HG02981 (cell line): ENCODE measurements around the gene UST.
"Not testable (repeated sequence)": the region's sequence is repeated elsewhere in the genome, so short reads cannot be mapped to it uniquely, and the experiment has no call there.

Experiments used
- ATAC-seq: cut with Tn5 transposase; IDR thresholded peaks from one replicate; pipeline ENCODE4 v1.9.1; 2021; ENCODE audit warnings: mild to moderate bottlenecking, moderate library complexity; ENCODE audit not compliant: unreplicated experiment

UST gene

DNA sequence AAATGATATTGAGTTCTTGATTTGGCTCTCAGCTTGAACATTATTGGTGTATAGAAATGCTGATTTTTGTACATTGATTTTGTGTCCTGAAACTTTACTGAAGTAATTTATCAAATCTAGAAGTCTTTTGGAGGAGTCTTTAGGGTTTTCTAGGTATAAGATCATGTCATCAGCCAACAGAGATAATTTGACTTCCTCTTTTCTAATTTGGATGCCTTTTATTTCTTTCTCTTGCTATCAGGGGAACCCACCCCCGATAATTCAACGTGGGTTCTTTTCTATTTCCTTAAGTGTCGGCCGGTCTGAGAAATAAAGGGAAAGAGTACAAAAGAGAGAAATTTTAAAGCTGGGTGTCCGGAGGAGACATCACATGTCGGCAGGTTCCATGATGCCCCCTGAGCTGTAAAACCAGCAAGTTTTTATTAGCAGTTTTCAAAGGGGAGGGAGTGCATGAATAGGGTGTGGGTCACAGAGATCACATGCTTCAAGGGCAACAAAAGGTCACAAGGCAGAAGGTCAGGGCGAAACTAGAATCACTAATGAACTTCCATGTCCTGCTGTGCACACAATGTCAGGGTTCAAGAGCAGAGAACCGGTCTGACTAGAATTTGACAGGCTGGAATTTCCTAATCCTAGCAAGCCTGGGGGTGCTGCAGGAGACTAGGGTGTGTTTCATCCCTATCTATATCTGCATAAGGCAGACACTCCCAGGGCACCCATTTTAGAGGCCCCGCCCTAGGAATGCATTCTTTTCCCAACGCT lies 17.6 kb downstream of the UST start:
- not testable (repeated sequence) for ATAC-seq

DNA sequence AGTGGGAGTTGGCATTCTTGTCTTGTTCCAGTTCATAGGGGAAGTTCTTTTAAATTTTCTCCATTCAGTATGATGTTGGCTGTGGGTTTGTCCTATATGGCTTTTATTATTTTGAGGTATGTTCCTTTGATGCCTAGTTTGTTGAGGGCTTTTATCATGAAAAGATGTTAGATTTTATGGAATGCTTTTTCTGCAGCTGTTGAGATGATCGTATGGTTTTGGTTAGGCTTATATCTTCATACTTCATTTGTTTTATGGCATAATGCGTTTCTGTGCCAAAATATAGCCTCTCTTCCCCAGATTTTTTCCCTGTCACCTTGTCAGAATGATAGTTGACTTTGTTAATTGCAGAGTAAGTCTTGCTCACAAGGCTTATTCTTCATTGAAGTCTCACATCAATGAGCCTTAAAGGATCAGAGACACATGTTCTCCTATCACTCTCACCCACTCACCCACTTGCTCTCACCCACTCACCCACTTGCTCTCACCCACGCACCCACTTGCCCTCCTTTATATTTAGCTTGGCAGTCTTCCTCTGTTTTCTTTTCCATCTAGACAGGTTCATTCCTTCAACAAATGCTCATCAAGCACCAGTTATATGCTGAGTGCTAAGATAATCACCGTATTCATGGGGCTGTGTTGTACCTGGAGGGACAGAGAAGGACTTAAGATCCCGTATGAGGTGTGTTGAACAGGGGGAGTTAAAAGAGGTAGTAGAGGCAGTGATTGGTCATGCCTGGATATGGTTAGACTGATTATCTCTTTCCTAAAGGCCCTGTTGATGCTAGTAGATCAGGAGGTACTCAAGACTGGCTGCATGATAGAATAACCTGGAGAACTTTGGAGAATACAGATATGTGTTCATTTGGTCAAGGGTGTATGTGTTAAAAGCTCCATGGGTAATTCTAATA lies 19.3 kb downstream of the UST start:
- no peak for ATAC-seq

DNA sequence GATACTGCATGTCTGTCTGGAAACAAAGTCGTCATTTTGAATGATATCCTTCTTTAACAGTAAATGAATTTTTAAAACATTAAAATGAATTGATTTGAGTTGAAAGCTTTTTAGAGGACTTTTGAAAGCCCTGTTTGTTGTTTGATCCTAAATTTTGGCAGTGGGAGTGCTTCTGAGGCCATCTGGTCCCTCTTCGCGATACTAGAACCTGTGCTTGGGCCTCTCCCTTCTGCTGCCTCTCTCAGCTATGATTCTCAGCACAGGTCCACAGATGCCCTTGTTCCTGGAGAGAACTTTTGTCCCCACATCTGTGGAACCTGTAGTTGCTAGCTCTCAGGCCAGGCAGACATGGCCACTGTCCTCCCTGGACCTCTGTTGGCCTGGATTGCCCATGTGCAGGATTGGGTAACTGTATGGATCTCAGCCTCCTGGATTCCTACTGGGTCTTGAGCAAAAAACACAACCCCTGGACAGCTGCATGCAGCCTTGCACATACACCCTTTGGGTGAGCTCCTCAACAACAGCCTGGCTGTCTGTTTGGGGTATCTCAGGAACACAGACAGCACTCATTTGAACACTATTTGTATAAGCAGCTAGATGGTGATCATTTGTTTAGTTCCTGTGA lies 21.9 kb downstream of the UST start:
- ATAC-seq, result no peak

DNA sequence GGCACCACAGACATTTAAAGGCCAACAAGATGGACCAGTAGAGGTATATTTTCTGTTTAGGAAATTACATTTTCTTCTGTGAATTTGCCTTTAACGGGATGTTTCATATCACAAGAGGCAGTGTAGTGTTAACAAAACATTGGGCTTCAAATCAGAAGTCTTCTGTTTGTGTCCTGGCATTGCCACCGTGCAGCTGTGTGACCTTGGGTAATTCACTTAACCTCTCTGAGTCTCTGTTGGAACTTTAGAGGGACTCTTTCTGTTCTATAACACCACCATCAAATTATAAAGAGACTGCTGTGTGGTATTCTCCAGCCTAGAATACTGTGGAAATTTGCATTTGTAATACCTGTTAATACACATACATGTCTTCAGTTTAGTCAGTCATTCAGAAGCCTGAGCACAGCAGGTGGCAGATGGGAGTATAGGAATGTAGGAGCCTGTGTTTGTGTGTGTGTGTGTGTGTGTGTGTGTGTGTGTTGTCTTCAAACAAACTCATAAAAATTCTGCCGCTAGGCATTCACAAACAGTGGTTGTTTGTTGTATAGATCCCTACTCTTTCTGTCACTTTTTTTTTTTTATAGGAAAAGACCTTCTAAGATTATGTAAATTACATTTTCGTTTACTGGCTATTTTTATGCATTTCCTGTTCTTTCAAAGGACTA lies 22.6 kb downstream of the UST start:
- no peak for ATAC-seq

DNA sequence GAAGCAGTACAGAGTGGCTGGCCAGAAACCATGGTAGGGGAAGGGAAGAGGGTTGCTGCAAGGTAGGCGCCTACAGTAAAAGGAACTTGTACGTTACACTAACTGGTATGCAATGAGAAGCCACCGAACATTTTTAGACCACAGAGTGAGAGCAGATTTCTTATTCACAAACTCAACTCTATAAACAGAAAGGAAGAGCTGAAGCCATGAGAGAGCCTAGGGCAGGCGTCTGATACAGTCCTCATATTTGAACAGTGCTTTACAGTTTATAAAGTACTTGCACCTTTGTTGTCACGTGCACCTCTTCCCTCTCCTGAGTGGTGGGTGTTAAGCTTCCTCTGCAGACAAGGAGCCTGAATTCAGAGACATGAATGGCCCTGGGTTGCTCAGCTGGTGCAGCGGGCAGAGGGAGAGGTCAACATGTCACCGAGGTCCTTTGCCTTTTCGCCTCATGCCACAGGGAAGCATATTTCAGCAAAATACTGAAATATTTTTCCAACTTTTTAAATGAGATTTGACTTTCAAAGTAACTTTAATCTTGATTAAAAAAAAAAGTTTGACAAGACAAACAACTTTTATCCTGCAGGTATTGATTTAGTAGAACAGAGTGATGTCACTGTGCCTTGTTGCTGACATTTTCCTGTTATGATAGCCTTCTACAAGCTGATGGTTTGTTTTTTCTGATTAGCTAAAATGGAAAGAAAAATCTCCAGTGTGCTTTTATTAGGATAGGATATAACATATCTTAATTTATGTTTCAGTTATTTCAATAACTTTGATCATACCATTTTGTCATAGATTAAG lies 23.8 kb downstream of the UST start:
- peak; percentile 48 for ATAC-seq

DNA sequence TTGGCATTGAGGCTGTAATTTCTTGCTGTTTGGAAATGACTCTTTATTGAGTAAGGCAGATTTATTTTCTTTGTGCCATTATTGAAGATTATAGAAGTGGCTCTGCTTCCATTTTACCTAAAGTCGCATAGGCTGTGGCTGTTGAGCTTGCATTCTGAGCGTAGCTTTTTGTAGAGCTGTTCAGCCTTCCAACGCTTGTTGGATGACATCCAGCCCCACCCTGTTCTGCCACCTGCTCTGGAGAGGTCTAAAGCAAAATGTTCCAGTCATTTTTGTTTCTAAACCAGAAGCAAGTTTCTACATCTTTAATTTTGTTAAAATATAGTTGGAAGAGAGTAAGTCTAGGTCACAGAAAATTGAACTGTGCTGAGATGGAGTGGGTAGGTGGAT lies 24.4 kb downstream of the UST start:
- ATAC-seq, result no peak

DNA sequence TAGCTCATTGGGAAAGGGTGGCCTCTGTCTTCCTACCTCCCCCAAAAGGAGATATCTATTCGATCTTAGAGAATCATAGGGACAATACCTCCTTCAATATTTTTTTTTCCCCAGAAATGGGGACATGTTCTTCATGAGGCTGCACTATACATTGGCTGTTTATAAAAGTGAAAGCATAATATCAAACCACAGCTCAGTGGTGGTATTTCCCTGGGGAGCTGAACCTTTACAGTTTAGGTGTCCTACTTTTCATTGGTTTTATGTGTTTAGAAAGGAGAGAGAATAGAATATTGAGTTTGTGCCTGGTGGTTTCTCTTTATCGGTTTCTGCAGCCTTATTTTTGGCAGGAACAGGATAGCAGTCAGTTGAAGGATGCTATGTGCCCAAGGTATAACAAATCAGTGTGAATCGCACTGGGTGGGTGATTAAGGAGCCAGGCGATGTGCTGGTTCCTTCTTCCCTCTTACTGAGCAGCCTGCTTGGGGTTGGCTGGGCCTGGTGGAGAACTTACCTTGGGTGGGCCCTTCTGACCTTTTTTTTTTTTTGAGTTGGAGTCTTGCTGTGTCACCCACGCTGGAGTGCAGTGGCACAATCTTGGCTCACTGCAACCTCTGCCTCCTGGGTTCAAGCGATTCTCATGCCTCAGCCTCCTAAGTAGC lies 25.2 kb downstream of the UST start:
- ATAC-seq, result no peak

DNA sequence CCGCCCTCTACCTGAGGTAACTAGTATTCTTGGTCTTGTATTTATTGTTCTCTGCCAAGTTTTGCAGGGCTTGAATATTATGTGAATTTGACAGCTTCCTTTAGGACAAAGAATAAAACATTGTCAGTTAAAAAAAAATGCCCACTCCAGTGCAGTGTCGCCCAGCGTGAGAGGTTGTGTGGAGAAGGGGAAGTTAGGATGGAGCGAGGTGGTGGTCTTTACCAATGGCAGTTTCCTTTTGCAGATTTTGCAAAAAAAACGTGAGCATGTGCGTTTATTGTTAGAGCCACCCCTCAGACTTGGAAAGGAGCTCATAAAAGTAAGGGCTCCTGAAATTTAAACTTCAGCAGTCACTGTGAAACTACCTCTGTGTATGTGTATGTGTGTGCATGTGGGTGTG lies 28.3 kb downstream of the UST start:
- no peak for ATAC-seq

DNA sequence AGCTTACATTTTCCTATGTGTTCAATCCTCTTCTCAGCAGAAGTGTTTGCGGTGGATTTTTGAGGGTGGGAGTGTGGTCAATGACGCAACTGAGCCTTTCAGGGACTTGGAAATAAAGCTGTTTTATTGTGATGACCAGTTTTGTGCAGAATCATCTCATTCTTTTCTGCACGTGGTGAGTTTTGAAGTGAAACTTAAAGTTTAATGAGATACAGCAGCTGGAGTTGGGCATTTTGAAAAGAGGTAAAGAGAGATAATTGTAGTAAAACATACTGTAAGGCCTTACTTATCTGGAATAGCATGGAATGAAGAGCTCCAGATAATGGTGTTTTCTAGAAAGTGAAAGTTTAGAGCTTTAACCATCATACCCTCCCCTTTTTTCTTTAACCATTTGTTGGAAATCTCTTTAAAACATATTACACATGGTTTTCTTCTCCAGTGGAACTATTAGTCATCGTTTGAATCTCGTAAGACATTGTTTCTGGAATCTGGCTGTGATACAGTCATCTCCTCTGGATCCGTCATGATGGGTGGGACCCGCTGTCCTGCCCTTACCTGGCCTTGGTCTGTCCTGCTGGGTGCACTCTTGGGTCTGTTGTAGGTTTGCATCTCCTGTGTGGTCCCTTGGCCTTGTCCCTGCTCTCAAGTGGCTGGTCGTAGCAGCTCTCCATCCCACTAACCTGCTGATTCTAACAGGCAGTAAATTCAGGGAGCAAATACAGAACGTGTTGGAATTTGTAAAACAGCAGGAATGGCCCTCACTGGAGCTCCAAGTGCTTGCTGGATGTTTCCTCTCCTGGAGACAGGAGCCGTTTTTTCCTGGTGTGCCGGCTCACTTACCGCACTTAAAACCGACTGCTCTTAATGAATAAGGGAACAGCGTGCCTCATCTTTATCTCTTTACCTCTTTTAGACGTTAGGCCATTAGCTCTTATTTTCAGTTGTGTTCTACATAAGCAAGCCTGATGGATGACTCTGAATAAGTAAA lies 29.8 kb downstream of the UST start:
- no peak for ATAC-seq

DNA sequence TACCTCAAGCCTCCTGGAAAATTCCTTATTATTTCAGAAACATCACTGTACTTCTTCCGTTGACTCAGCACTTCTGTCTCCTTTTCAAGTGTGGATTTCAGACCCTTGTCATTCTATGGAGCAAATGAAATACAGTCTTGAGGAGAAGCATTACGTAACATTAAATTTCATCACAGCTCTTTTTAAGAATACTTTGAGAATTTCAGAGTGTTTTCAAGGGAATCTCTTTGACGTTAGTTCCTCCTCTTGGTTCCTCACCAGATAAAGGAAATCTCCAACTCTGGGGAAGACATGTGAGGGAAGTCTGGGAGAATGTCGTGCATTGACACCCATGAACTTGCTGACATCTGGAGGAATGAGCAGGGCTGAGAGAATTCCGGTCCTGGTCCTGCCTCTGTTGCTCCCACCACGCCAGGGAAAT lies 32.3 kb downstream of the UST start:
- ATAC-seq, result no peak

DNA sequence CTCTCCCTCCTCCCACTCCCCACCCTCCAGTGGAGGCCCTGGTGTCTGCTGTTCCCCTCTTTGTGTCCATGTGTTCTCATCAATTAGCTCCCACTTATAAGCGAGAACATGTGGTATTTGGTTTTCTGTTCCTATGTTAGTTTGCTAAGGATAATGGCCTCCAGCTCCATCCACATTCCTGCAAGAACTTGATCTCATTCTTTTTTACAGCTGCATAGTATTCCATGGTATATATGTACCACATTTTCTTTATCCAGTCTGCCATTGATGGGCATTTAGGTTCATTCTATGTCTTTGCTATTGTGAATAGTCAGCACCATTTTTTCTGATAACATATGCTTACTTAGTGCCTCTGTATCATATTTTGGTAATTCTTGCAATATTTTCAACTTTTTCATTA lies 33.6 kb downstream of the UST start:
- ATAC-seq, result not testable (repeated sequence)

DNA sequence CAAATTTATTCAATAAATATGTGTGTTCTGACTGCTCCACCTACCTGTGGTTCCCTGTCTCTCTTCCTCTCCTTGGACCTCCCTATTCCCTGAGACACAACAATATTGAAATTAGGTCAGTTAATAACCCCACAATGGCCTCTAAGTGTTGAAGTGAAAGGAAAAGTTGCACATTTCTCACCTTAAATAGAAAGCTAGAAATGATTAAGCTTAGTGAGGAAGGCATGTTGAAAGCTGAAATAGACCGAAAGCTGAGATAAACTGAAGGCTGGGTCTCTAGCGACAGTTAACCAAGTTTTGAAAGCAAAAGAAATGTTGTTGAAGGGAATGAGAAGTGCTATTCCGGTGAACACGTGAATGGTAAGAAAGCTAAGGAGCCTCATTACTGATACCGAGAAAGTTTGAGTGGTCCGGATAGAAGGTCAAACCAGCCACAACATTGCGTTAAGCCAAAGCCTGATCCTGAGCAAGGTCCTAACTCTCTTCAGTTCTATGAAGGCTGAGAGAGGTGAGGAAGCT lies 34.1 kb downstream of the UST start:
- peak; percentile 91 for ATAC-seq

DNA sequence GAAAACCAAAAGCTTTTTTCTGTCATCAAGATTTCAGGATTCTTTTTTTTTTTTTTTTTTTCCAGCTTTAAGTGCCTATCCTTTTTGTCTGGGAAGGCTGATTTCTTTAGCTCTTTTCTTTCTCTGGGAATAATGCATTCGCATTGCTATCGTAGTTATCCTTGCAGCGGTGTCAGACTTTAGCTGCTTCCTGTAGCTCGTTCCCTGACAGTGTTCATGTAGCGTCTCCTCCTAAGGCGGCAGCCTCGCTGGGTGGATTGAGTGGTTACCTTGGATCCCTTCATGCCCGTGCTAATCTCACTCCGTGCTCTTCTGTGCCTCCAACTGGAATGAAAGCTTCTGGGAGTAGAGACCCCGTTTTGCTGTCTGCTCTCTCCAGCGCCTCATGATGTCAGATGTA lies 43.1 kb downstream of the UST start:
- no peak for ATAC-seq

DNA sequence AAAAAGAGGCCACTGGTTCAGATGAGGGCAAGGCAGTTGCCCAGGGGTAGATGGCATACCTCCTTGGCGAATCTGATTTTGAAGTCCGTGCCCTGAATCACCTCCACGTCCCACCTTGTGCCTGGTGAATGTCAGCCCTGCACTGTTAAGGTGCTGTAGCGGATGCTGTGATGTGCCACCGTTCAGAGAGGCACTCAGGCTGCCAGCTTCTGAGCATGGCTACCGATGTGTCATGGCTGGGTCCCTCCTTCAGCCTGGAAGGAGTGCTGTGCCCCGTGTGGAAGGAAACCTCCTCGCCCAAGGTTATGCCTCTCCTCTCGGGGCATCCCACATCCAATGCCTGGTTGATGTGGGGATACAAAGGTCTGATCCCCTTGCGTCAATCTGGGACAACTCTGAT lies 43.6 kb downstream of the UST start:
- no peak for ATAC-seq

DNA sequence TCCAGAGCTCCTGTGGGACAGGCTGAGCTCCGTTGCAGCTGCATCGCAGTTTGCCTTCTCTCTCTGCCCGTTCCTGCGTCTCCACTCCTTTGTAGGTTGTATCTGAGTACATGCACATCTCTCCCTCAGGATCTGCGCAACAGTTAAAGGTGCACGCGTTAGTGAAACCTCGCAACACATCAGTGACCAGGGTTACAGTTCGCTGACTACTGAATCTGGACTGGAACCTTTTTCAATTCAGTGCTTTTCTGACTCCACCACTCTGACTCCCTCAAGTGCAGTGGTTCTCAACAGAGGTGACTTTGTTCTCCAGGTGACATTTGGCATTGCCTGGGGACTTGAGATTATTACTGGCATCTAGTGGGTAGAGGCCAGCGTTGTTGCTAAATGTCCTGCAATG lies 44.0 kb downstream of the UST start:
- peak; percentile 76 for ATAC-seq

DNA sequence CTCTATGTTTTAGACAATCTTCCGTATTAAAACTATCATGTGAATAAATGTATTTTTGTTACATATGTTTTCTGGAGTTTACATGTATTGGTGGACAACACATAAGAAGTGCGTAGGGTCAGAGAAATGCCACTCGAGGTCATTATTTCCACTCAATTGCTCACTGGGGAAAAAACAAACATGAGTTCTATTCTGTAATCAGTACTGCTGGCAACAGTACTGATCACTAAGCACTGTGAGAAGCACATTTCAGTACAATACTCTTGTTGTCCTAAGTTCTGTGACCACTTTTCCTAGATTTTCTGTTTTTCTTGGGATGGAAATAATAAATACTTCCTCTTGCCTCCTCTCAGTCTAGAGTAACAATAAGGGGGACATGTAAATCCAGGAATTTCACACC lies 44.5 kb downstream of the UST start:
- no peak for ATAC-seq

DNA sequence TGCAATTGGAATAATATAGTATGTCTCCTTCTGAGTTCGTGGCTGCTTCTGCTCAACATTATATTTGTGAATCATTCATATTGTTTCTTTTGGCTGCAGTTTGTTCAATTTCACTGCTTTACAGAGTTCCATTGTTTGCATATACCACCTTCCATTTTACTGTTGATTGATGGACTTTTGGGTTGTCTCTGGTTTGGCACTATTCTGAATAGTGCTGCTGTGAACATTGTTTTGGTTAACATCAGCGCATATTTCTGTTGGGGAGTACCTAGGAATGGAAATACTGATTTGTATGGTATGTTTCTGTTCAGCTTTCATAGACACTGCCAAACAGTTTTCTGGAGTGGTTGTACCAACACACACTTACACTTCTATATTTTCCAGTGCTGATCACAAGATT lies 46.9 kb downstream of the UST start:
- ATAC-seq, result no peak

DNA sequence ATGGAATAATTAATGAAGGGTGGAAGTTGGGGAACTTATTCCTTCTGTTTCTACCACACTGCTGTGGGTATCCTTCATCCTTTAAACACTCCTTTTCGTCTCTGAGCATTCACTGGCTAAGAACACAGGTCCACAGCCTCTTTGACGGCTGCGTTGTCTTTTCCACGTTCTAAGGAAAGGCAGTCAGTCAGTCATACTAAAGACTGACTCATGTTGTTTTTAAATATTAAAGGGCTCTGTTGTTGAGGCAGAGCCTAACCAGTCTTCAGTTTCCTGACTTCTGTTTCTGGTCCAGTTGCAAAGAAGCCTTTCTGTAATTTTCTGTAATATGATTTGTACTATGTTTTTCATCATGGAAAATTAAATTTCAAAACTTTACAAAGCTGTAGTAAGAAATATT lies 48.0 kb downstream of the UST start:
- no peak for ATAC-seq
